IMR-90 (cell line): ENCODE results near the gene FGF3. TPM values are rescaled to one million over a fixed set of nuclear protein-coding genes. Genes with fewer than 3 reads are reported as not detected.

Experiments used
- ATAC-seq: fragments of 200-7000 bp; cut with Tn5 transposase; 2 replicates; pipeline ENCODE4 v1.9.1; 2020; ENCODE audit warnings: low read depth, mild to moderate bottlenecking, moderate library complexity
- BruUV-seq: library from RNA; stranded (reverse); fragments of 400-500 nt; replicated peaks from 2 replicates; lab custom pipeline; 2021; lab: Mats Ljungman, UMichigan
- CTCF ChIA-PET: fragments of 300-600 bp; formaldehyde crosslinking; extraction: SDS; loops from one replicate; lab custom pipeline; 2021; ENCODE audit warnings: antibody characterized with exemption; lab: Yijun Ruan, JAX
- POLR2A ChIA-PET: fragments of 300-600 bp; sonication (Branson Sonifier 250); formaldehyde crosslinking; loops from one replicate; lab custom pipeline; 2022; ENCODE audit warnings: antibody characterized with exemption; ENCODE audit not compliant: unreplicated experiment; lab: Charles Lee
- DNase-seq: peaks from one replicate; pipeline ENCODE4 v3.0.0; 2013
- H2AFZ ChIP-seq: replicated peaks from 2 replicates; pipeline ENCODE3; 2013; ENCODE audit warnings: low read length, mild to moderate bottlenecking; ENCODE audit not compliant: poor library complexity
- H2AK5ac ChIP-seq: 2 replicates; pipeline ENCODE4 v1.6.1; 2013; ENCODE audit warnings: low read depth, low read length, inconsistent platforms
- H2AK9ac ChIP-seq: replicated peaks from 2 replicates; pipeline ENCODE3; 2013; ENCODE audit warnings: mild to moderate bottlenecking, low read depth, low read length, moderate library complexity; ENCODE audit not compliant: poor library complexity
- H2BK120ac ChIP-seq: 2 replicates; pipeline ENCODE4 v1.6.1; 2013; ENCODE audit warnings: low read depth, low read length, inconsistent platforms
- H2BK15ac ChIP-seq: 3 replicates; pipeline ENCODE4 v1.6.1; 2013; ENCODE audit warnings: low read depth, low read length, inconsistent platforms
- H2BK20ac ChIP-seq: 2 replicates; pipeline ENCODE4 v1.6.1; 2013; ENCODE audit warnings: low read depth, mild to moderate bottlenecking, inconsistent platforms, low read length, moderate library complexity
- H2BK5ac ChIP-seq: 2 replicates; pipeline ENCODE4 v1.6.1; 2013; ENCODE audit warnings: mild to moderate bottlenecking, low read depth, low read length, inconsistent platforms; ENCODE audit not compliant: poor library complexity, severe bottlenecking
- H3K14ac ChIP-seq: replicated peaks from 2 replicates; pipeline ENCODE4 v1.6.1; 2013; ENCODE audit warnings: low read depth, low read length, inconsistent platforms
- H3K18ac ChIP-seq: 2 replicates; pipeline ENCODE4 v1.6.1; 2013; ENCODE audit warnings: low read depth, low read length, control low read depth
- H3K23ac ChIP-seq: 2 replicates; pipeline ENCODE4 v1.6.1; 2013; ENCODE audit warnings: low read depth, low read length, inconsistent platforms
- H3K27ac ChIP-seq: 2 replicates; pipeline ENCODE4 v1.5.1; 2013; ENCODE audit warnings: mild to moderate bottlenecking, control low read depth, low read length; ENCODE audit not compliant: insufficient read depth
- H3K27me3 ChIP-seq: 2 replicates; pipeline ENCODE4 v1.6.1; 2013; ENCODE audit warnings: low read length; ENCODE audit not compliant: control insufficient read depth, insufficient read depth
- H3K36me3 ChIP-seq: 2 replicates; pipeline ENCODE4 v1.6.1; 2013; ENCODE audit warnings: low read length, mixed read lengths; ENCODE audit not compliant: control insufficient read depth, insufficient read depth
- H3K4ac ChIP-seq: 2 replicates; pipeline ENCODE4 v1.6.1; 2013; ENCODE audit warnings: low read depth, low read length, inconsistent platforms
- H3K4me1 ChIP-seq: 2 replicates; pipeline ENCODE4 v1.6.1; 2013; ENCODE audit warnings: low read length, mixed read lengths; ENCODE audit not compliant: control insufficient read depth, insufficient read depth
- H3K4me2 ChIP-seq: 2 replicates; pipeline ENCODE4 v1.6.1; 2013; ENCODE audit warnings: low read depth, mild to moderate bottlenecking, control low read depth, low read length, moderate library complexity
- H3K4me3 ChIP-seq: 2 replicates; pipeline ENCODE4 v1.5.1; 2013; ENCODE audit warnings: low read depth, mild to moderate bottlenecking, control low read depth, low read length, moderate library complexity; ENCODE audit not compliant: insufficient read depth
- H3K56ac ChIP-seq: 2 replicates; pipeline ENCODE4 v1.6.1; 2013; ENCODE audit warnings: low read length, inconsistent platforms; ENCODE audit not compliant: insufficient read depth; ENCODE audit errors: extremely low read depth
- H3K79me1 ChIP-seq, 2 experiments: 2 replicates each; pipeline ENCODE4 v1.6.1; 2013; ENCODE audit warnings: low read length in 2 of 2, inconsistent platforms in 1 of 2, low read depth in 1 of 2
- H3K9ac ChIP-seq: 2 replicates; pipeline ENCODE4 v1.6.1; 2013; ENCODE audit warnings: low read depth, low read length, control low read depth
- H3K9me1 ChIP-seq: 2 replicates; pipeline ENCODE4 v1.6.1; 2013; ENCODE audit warnings: low read length, inconsistent platforms; ENCODE audit not compliant: insufficient read depth
- H3K9me3 ChIP-seq: 2 replicates; pipeline ENCODE4 v1.6.1; 2013; ENCODE audit warnings: low read length; ENCODE audit not compliant: control insufficient read depth, insufficient read depth
- H4K20me1 ChIP-seq: 2 replicates; pipeline ENCODE4 v1.6.1; 2013; ENCODE audit warnings: low read length, inconsistent platforms; ENCODE audit not compliant: insufficient read depth
- H4K5ac ChIP-seq: 2 replicates; pipeline ENCODE4 v1.6.1; 2013; ENCODE audit warnings: mild to moderate bottlenecking, low read depth, low read length, control low read depth
- H4K8ac ChIP-seq, 2 experiments: 2 replicates each; pipeline ENCODE4 v1.6.1; 2013; ENCODE audit warnings: low read depth in 2 of 2, low read length in 2 of 2, control low read depth in 1 of 2, inconsistent platforms in 1 of 2
- H4K91ac ChIP-seq: 2 replicates; pipeline ENCODE4 v1.6.1; 2013; ENCODE audit warnings: low read depth, low read length, inconsistent platforms; ENCODE audit not compliant: insufficient read depth
- CEBPB ChIP-seq: IDR thresholded peaks from 2 replicates; pipeline ENCODE4 v1.6.1; 2012; ENCODE audit warnings: low read depth, low read length, improper control_type of control experiment
- CHD1 ChIP-seq: IDR thresholded peaks from 2 replicates; pipeline ENCODE4 v1.6.1; 2012; ENCODE audit warnings: low read depth, low read length, improper control_type of control experiment
- CTCF ChIP-seq: conservative IDR thresholded peaks from 2 replicates; pipeline ENCODE4 v1.5.1; 2012; ENCODE audit warnings: mild to moderate bottlenecking, low read depth, low read length, improper control_type of control experiment
- ELK1 ChIP-seq: fragments of 150-350 bp; IDR thresholded peaks from 2 replicates; pipeline ENCODE4 v1.6.1; 2016; ENCODE audit warnings: low read depth, mild to moderate bottlenecking, low read length, moderate library complexity, borderline replicate concordance
- FOS ChIP-seq: fragments of 150-350 bp; IDR thresholded peaks from 2 replicates; pipeline ENCODE4 v1.6.1; 2016; ENCODE audit warnings: low read depth, low read length
- MAFK ChIP-seq: IDR thresholded peaks from 2 replicates; pipeline ENCODE4 v1.6.1; 2012; ENCODE audit warnings: low read depth, low read length, improper control_type of control experiment
- MAZ ChIP-seq: IDR thresholded peaks from 2 replicates; pipeline ENCODE4 v1.6.1; 2012; ENCODE audit warnings: low read depth, mild to moderate bottlenecking, low read length, improper control_type of control experiment, moderate library complexity, borderline replicate concordance
- MXI1 ChIP-seq: IDR thresholded peaks from 2 replicates; pipeline ENCODE4 v1.6.1; 2012; ENCODE audit warnings: low read depth, mild to moderate bottlenecking, low read length, moderate library complexity, borderline replicate concordance
- NFE2L2 ChIP-seq: fragments of 150-350 bp; IDR thresholded peaks from 2 replicates; pipeline ENCODE4 v1.6.1; 2016; ENCODE audit warnings: low read depth, mild to moderate bottlenecking, low read length
- POLR2A ChIP-seq: IDR thresholded peaks from 2 replicates; pipeline ENCODE4 v1.6.1; 2012; ENCODE audit warnings: mild to moderate bottlenecking, low read depth, low read length
- RAD21 ChIP-seq: IDR thresholded peaks from 2 replicates; pipeline ENCODE4 v1.6.1; 2012; ENCODE audit warnings: low read length, improper control_type of control experiment
- RCOR1 ChIP-seq: IDR thresholded peaks from 2 replicates; pipeline ENCODE4 v1.6.1; 2012; ENCODE audit warnings: mild to moderate bottlenecking, low read length, improper control_type of control experiment; ENCODE audit not compliant: insufficient replicate concordance
- RFX5 ChIP-seq: IDR thresholded peaks from 2 replicates; pipeline ENCODE4 v1.8.0; 2012; ENCODE audit warnings: low read depth, mild to moderate bottlenecking, low read length, moderate library complexity
- SMC3 ChIP-seq: fragments of 150-350 bp; IDR thresholded peaks from 2 replicates; pipeline ENCODE4 v1.6.1; 2016; ENCODE audit warnings: low read depth, mild to moderate bottlenecking, antibody characterized with exemption, low read length, moderate library complexity
- WGBS, 2 experiments: methylation state at CpG; one replicate each; pipeline versions ENCODE4 v1.1.5 to v1.1.7; 2013; ENCODE audit warnings: missing lambda C conversion rate in 2 of 2; ENCODE audit not compliant: insufficient read length in 1 of 2; ENCODE audit errors: extremely low coverage in 2 of 2; 5-methylcytosine and 5-hydroxymethylcytosine counted together
- dilution Hi-C: fragments of 300-500 bp; cut with HindIII; formaldehyde crosslinking; loops from one replicate; pipeline ENCODE4 v1.14.3; 2018; ENCODE audit warnings: low sequenced_read_pairs; ENCODE audit not compliant: unreplicated experiment
- in situ Hi-C: fragments of 300-500 bp; cut with MboI; formaldehyde crosslinking; loops from 3 replicates; pipeline ENCODE4 v1.14.3; 2019; ENCODE audit warnings: low sequenced_read_pairs, inconsistent platforms, mixed read lengths
- intact Hi-C: fragments of 100-400 bp; cut with micrococcal nuclease; formaldehyde crosslinking; loops from 2 replicates; pipeline ENCODE4 v1.10.0; 2022
- polyA plus RNA-seq, 3 experiments: library from polyadenylated mRNA; depleted of rRNA; stranded (reverse); fragments of >200 nt; gene quantifications; 2 replicates each; pipeline ENCODE4 v1.2.3, GENCODE V29; 2012; ENCODE audit warnings: low replicate concordance in 1 of 3
- total RNA-seq: library from RNA; depleted of rRNA; stranded (reverse); fragments of >200 nt; gene quantifications from 2 replicates; pipeline ENCODE4 v1.2.3, GENCODE V29; 2012

FGF3 gene
- total and polyA plus RNA-seq, 2 of the 4 experiments (the other 2 are of a cell fraction), result not detected

GRCh38 chr11:69801513-69802335, 17.5 kb downstream of the FGF3 start:
- no peaks in the 10 kb centered on the region for H3K4me1 ChIP-seq
- no peak overlapping the region for H3K14ac ChIP-seq
- peak overlapping the region; percentile 62 for H2AFZ ChIP-seq
- peak overlapping the region; percentile 63 for H2AK9ac ChIP-seq
- H3K4me3 ChIP-seq, result no peak overlapping the region
- no peaks in the 10 kb centered on the region for H3K79me1 ChIP-seq
- BruUV-seq, result no TSS peak
- ATAC-seq (peak; percentile 62), DNase-seq (no peak)
- no peak overlapping the region for H4K5ac ChIP-seq
- no peak overlapping the region for H2BK120ac ChIP-seq
- no peak overlapping the region for H3K18ac ChIP-seq
- in situ Hi-C loops, result loop anchor here (10.0 kb wide), 1 partner anchor 97 kb away; the partner anchor contains the start of gene FGF19
- peaks cover 28% of the 10 kb centered on the region for H3K27me3 ChIP-seq
- dilution Hi-C loops, result no loop called here
- H3K4ac ChIP-seq, result no peak overlapping the region
- no peaks in the 10 kb centered on the region for H3K9me1 ChIP-seq
- no peak overlapping the region for H2BK5ac ChIP-seq
- H3K36me3 ChIP-seq, result no peaks in the 10 kb centered on the region
- no peak overlapping the region for H4K91ac ChIP-seq
- CTCF ChIA-PET, result interaction anchor here (0.7 to 1.3 kb wide), 2 partner anchors 84 to 98 kb away, joined by 3 to 6 read pairs; no protein-coding TSS in a partner anchor
- H3K23ac ChIP-seq, result no peak overlapping the region
- no peak overlapping the region for H3K56ac ChIP-seq
- no peak overlapping the region for H3K9ac ChIP-seq
- no peak overlapping the region for H2BK15ac ChIP-seq
- H3K27ac ChIP-seq, result no peak overlapping the region
- peaks cover 3% of the 10 kb centered on the region; the same call in 1 of the 2 replicates for H3K9me3 ChIP-seq
- 7% methylated on average over 5 of the region's 15 CpGs; no CpG with 5 or more reads in 1 of the 2 experiments for WGBS, 2 experiments
- POLR2A ChIA-PET, result no interaction called here
- H2BK20ac ChIP-seq, result no peak overlapping the region
- no peak overlapping the region for H3K4me2 ChIP-seq
- intact Hi-C loops, result loop anchor here (1.0 kb wide), 1 partner anchor 115 kb away; no protein-coding TSS in a partner anchor
- no peak overlapping the region for H4K8ac ChIP-seq
- no peak overlapping the region for H2AK5ac ChIP-seq
- H4K20me1 ChIP-seq, result no peaks in the 10 kb centered on the region
- TF ChIP-seq CHD1 (no peak), MXI1 (no peak), RAD21 (peak; percentile 55), FOS (no peak), POLR2A (no peak), CTCF (peak; percentile 63), MAZ (no peak), NFE2L2 (no peak), ELK1 (no peak), RCOR1 (no peak), SMC3 (peak; percentile 49), CEBPB (no peak), RFX5 (no peak), MAFK (no peak)
